Nephron progenitor cell (in vitro differentiated cells): ENCODE measurements around the gene FUBP3.

Experiments used
- DNase-seq: peaks from one replicate; pipeline ENCODE4 v3.0.0; 2021
- H3K27ac Mint-ChIP-seq: 2 replicates; pipeline ENCODE4 v1.8.0; 2021; ENCODE audit warnings: mild to moderate bottlenecking, moderate library complexity, mixed read lengths
- H3K27me3 Mint-ChIP-seq: 2 replicates; pipeline ENCODE4 v1.8.0; 2021; ENCODE audit warnings: mild to moderate bottlenecking, low read depth, mixed read lengths; ENCODE audit not compliant: poor library complexity
- H3K36me3 Mint-ChIP-seq: 2 replicates; pipeline ENCODE4 v1.8.0; 2021; ENCODE audit warnings: low read depth, mixed read lengths
- H3K4me1 Mint-ChIP-seq: 2 replicates; pipeline ENCODE4 v1.8.0; 2021; ENCODE audit warnings: mixed read lengths
- H3K4me3 Mint-ChIP-seq: 2 replicates; pipeline ENCODE4 v1.8.0; 2021; ENCODE audit warnings: mild to moderate bottlenecking, moderate library complexity, mixed read lengths
- H3K9me3 Mint-ChIP-seq: 2 replicates; pipeline ENCODE4 v1.8.0; 2021; ENCODE audit warnings: mild to moderate bottlenecking, moderate library complexity, mixed read lengths
- CTCF ChIP-seq: fragments of 200-600 bp; sonication (generic); IDR thresholded peaks from 2 replicates; pipeline ENCODE4 v1.5.0; 2021; ENCODE audit warnings: antibody characterized with exemption

FUBP3 gene

GRCh38 chr9:130687615-130688014, 108.2 kb downstream of the FUBP3 start:
- no peaks in the 10 kb centered on the region for H3K36me3 Mint-ChIP-seq
- no peak for TF ChIP-seq CTCF
- peaks cover 11% of the 10 kb centered on the region for H3K9me3 Mint-ChIP-seq
- peaks cover 25% of the 10 kb centered on the region for H3K27me3 Mint-ChIP-seq
- peaks cover 37% of the 10 kb centered on the region for H3K4me1 Mint-ChIP-seq
- no peak for DNase-seq
- no peak overlapping the region for H3K4me3 Mint-ChIP-seq
- H3K27ac Mint-ChIP-seq: no peak overlapping the region
